H9 (cell line): ENCODE data around the gene TMEM107. TPM values are rescaled to one million over a fixed set of nuclear protein-coding genes. Genes with fewer than 3 reads are reported as not detected.

Experiments
- DNase-seq: peaks from one replicate; pipeline ENCODE4 v3.0.0-alpha.2; 2017
- H2AFZ ChIP-seq: one replicate; pipeline ENCODE4 v1.6.1; 2013; ENCODE audit warnings: mild to moderate bottlenecking, low read length, control low read depth, moderate library complexity
- H2AK5ac ChIP-seq: 2 replicates; pipeline ENCODE4 v1.6.1; 2013; ENCODE audit warnings: low read length, control low read depth, mixed read lengths; ENCODE audit not compliant: insufficient read length
- H2BK120ac ChIP-seq: one replicate; pipeline ENCODE4 v1.6.1; 2013; ENCODE audit warnings: low read depth, mild to moderate bottlenecking, low read length, control low read depth, inconsistent platforms; ENCODE audit not compliant: poor library complexity, severe bottlenecking
- H2BK12ac ChIP-seq: 2 replicates; pipeline ENCODE4 v1.6.1; 2013; ENCODE audit warnings: low read length, control low read depth, mixed read lengths, low read depth; ENCODE audit not compliant: insufficient read length
- H2BK15ac ChIP-seq: 2 replicates; pipeline ENCODE4 v1.6.1; 2013; ENCODE audit warnings: low read depth, low read length, control low read depth
- H2BK20ac ChIP-seq: one replicate; pipeline ENCODE4 v1.6.1; 2013; ENCODE audit warnings: low read depth, mild to moderate bottlenecking, low read length, control low read depth, inconsistent platforms; ENCODE audit not compliant: poor library complexity, severe bottlenecking
- H2BK5ac ChIP-seq: 2 replicates; pipeline ENCODE4 v1.6.1; 2013; ENCODE audit warnings: low read length, control low read depth, mixed read lengths; ENCODE audit not compliant: insufficient read length
- H3K14ac ChIP-seq: 2 replicates; pipeline ENCODE4 v1.6.1; 2013; ENCODE audit warnings: low read length, control low read depth; ENCODE audit not compliant: insufficient read depth
- H3K18ac ChIP-seq: 2 replicates; pipeline ENCODE4 v1.6.1; 2013; ENCODE audit warnings: low read depth, mild to moderate bottlenecking, mixed read lengths, low read length, control low read depth; ENCODE audit not compliant: insufficient read length
- H3K23ac ChIP-seq: 2 replicates; pipeline ENCODE4 v1.6.1; 2013; ENCODE audit warnings: low read length, control low read depth, mixed read lengths, low read depth; ENCODE audit not compliant: insufficient read length
- H3K23me2 ChIP-seq: 2 replicates; pipeline ENCODE4 v1.6.1; 2013; ENCODE audit warnings: low read depth, mild to moderate bottlenecking, mixed read lengths, low read length, control low read depth; ENCODE audit not compliant: insufficient read length, poor library complexity, severe bottlenecking
- H3K27ac ChIP-seq: 2 replicates; pipeline ENCODE4 v1.5.1; 2013; ENCODE audit warnings: low read length, control low read depth, mixed read lengths, low read depth; ENCODE audit not compliant: insufficient read length
- H3K27me3 ChIP-seq: 2 replicates; pipeline ENCODE4 v1.6.1; 2013; ENCODE audit warnings: low read length, control low read depth, inconsistent platforms; ENCODE audit not compliant: insufficient read depth
- H3K4ac ChIP-seq: 2 replicates; pipeline ENCODE4 v1.6.1; 2013; ENCODE audit warnings: low read depth, mild to moderate bottlenecking, control low read depth, inconsistent platforms, low read length, moderate library complexity
- H3K4me1 ChIP-seq: 2 replicates; pipeline ENCODE4 v1.6.1; 2013; ENCODE audit warnings: low read length, control low read depth, inconsistent platforms; ENCODE audit not compliant: insufficient read depth
- H3K4me2 ChIP-seq: 2 replicates; pipeline ENCODE4 v1.6.1; 2013; ENCODE audit warnings: low read length, control low read depth, mixed read lengths; ENCODE audit not compliant: insufficient read length, insufficient read depth
- H3K56ac ChIP-seq: 2 replicates; pipeline ENCODE4 v1.6.1; 2013; ENCODE audit warnings: low read depth, mild to moderate bottlenecking, mixed read lengths, low read length, control low read depth; ENCODE audit not compliant: insufficient read length
- H3K79me1 ChIP-seq: 2 replicates; pipeline ENCODE4 v1.6.1; 2013; ENCODE audit warnings: low read depth, mild to moderate bottlenecking, moderate library complexity, low read length, control low read depth, inconsistent platforms; ENCODE audit not compliant: insufficient read depth, poor library complexity, severe bottlenecking
- H3K79me2 ChIP-seq: 2 replicates; pipeline ENCODE4 v1.6.1; 2013; ENCODE audit warnings: low read length, control low read depth, inconsistent platforms; ENCODE audit not compliant: insufficient read depth
- H3K9ac ChIP-seq: 2 replicates; pipeline ENCODE4 v1.6.1; 2013; ENCODE audit warnings: low read length, control low read depth, mixed read lengths; ENCODE audit not compliant: insufficient read length; ENCODE audit errors: extremely low read depth
- H3K9me3 ChIP-seq: one replicate; pipeline ENCODE4 v1.6.1; 2013; ENCODE audit warnings: low read depth, low read length, inconsistent platforms; ENCODE audit not compliant: control insufficient read depth
- H3T11ph ChIP-seq: one replicate; pipeline ENCODE4 v1.6.1; 2013; ENCODE audit warnings: mild to moderate bottlenecking, low read length, control low read depth, inconsistent platforms
- H4K20me1 ChIP-seq: one replicate; pipeline ENCODE4 v1.6.1; 2013; ENCODE audit not compliant: control insufficient read depth, insufficient read length, insufficient read depth
- H4K5ac ChIP-seq: 2 replicates; pipeline ENCODE4 v1.6.1; 2013; ENCODE audit warnings: low read depth, mild to moderate bottlenecking, mixed read lengths, low read length, control low read depth; ENCODE audit not compliant: insufficient read length
- H4K8ac ChIP-seq: replicated peaks from 2 replicates; pipeline ENCODE4 v1.6.1; 2013; ENCODE audit warnings: low read length, control low read depth, mixed read lengths, low read depth; ENCODE audit not compliant: insufficient read length
- H4K91ac ChIP-seq: 2 replicates; pipeline ENCODE4 v1.6.1; 2013; ENCODE audit warnings: low read depth, mild to moderate bottlenecking, moderate library complexity, mixed read lengths, low read length, control low read depth; ENCODE audit not compliant: insufficient read length
- H3K27ac Mint-ChIP-seq, 3 experiments: 2 replicates in 2 of 3; 3 replicates in 1 of 3; pipeline ENCODE4 v1.8.0; 2020 to 2021; ENCODE audit warnings: mixed read lengths in 3 of 3, mild to moderate bottlenecking in 1 of 3, moderate library complexity in 1 of 3
- H3K27me3 Mint-ChIP-seq: 2 replicates; pipeline ENCODE4 v1.8.0; 2021; ENCODE audit warnings: low read depth, mild to moderate bottlenecking, moderate library complexity, mixed read lengths
- H3K36me3 Mint-ChIP-seq, 3 experiments: 2 replicates in 2 of 3; 3 replicates in 1 of 3; pipeline ENCODE4 v1.8.0; 2020 to 2021; ENCODE audit warnings: low read depth in 3 of 3, mixed read lengths in 3 of 3; ENCODE audit not compliant: insufficient read depth in 1 of 3
- H3K4me1 Mint-ChIP-seq, 2 experiments: 2 replicates each; pipeline ENCODE4 v1.8.0; 2020; ENCODE audit warnings: mixed read lengths in 2 of 2
- H3K4me3 Mint-ChIP-seq, 2 experiments: 2 replicates in 1 of 2; 3 replicates in 1 of 2; pipeline ENCODE4 v1.8.0; 2020 to 2021; ENCODE audit warnings: mild to moderate bottlenecking in 2 of 2, mixed read lengths in 2 of 2, moderate library complexity in 1 of 2
- H3K9me3 Mint-ChIP-seq, 2 experiments: 2 replicates in 1 of 2; 3 replicates in 1 of 2; pipeline ENCODE4 v1.8.0; 2020; ENCODE audit warnings: mild to moderate bottlenecking in 2 of 2, mixed read lengths in 2 of 2, moderate library complexity in 1 of 2
- CTCF ChIP-seq: fragments of 200-600 bp; sonication (generic); conservative IDR thresholded peaks from 3 replicates; pipeline ENCODE4 v1.8.0; 2021; ENCODE audit warnings: antibody characterized with exemption, mild to moderate bottlenecking
- WGBS: extraction: QIAGEN DNeasy Blood & Tissue Kit; methylation state at CpG from one replicate; pipeline ENCODE4 v1.1.7; 2013; ENCODE audit warnings: missing lambda C conversion rate, low lambda C conversion rate, mixed read lengths; ENCODE audit not compliant: insufficient read length; ENCODE audit errors: extremely low coverage; 5-methylcytosine and 5-hydroxymethylcytosine counted together
- total RNA-seq: library from RNA; stranded (reverse); gene quantifications from 2 replicates; pipeline ENCODE4 v1.2.1, GENCODE V29; 2021

TMEM107 gene
- total RNA-seq, 1 experiment from 2014 or later: 12.7 TPM

- Histone ChIP-seq H2AFZ (no peak overlapping the region), H2BK120ac (no peak overlapping the region), H3K79me2 (no peaks in the 10 kb centered on the region), H3K18ac (no peak overlapping the region), H4K8ac (no peak overlapping the region), H3K27me3 (no peaks in the 10 kb centered on the region), H3K23me2 (peaks cover 8% of the 10 kb centered on the region), H2BK15ac (no peak overlapping the region), H3K14ac (no peak overlapping the region), H4K91ac (no peak overlapping the region), H3K4me2 (no peak overlapping the region), H2BK12ac (no peak overlapping the region), H4K5ac (no peak overlapping the region), H3K4me1 (no peaks in the 10 kb centered on the region), H3K56ac (no peak overlapping the region), H3K9me3 (no peaks in the 10 kb centered on the region), H4K20me1 (no peaks in the 10 kb centered on the region), H2AK5ac (no peak overlapping the region), H2BK20ac (no peak overlapping the region), H3T11ph (no peak overlapping the region), H2BK5ac (no peak overlapping the region), H3K79me1 (no peaks in the 10 kb centered on the region), H3K27ac (no peak overlapping the region), H3K4ac (no peak overlapping the region), H3K23ac (no peak overlapping the region), H3K9ac (no peak overlapping the region)
- no peak overlapping the region for H3K27ac Mint-ChIP-seq
- no peak for TF ChIP-seq CTCF
- peaks cover 14 to 55% (median 31%) of the 10 kb centered on the region in 3 experiments for H3K36me3 Mint-ChIP-seq
- no CpG with 5 or more reads among the region's 7 CpGs for WGBS
- peaks cover 3% of the 10 kb centered on the region; the same call in 1 of the 2 replicates for H3K27me3 Mint-ChIP-seq
- H3K9me3 Mint-ChIP-seq: no peaks in the 10 kb centered on the region
- DNase-seq: no peak
- H3K4me3 Mint-ChIP-seq: no peak overlapping the region
- H3K4me1 Mint-ChIP-seq: peaks cover 2 to 3% of the 10 kb centered on the region in 2 experiments; a peak in 1 of 4 replicates
Observed at GRCh38 chr17:8141045-8141444, 35.1 kb downstream of the TMEM107 start.
